NCI-H1417 (cell line): ENCODE results near the gene SND1.
"Not testable (repeated sequence)": the region's sequence is repeated elsewhere in the genome, so short reads cannot be mapped to it uniquely, and the experiment has no call there.

ENCODE experiments used
- DNase-seq, 3 experiments: peaks; one replicate each; lab custom pipeline; 2025; lab: John Stamatoyannopoulos, UW

The SND1 gene

GRCh38 chr7:127889677-127890076 is 237.7 kb downstream of the SND1 start:
- DNase-seq: no peak

- peak in 1 of 3 experiments; percentile 32 for DNase-seq
Observed at GRCh38 chr7:127890726-127891125, 238.7 kb downstream of the SND1 start.

GRCh38 chr7:127891144-127891543 is 239.2 kb downstream of the SND1 start:
- DNase-seq: no peak

- no peak for DNase-seq
Observed at GRCh38 chr7:127891854-127892438, 240.0 kb downstream of the SND1 start.

- DNase-seq: no peak
Observed at GRCh38 chr7:127892488-127893314, 240.7 kb downstream of the SND1 start.

GRCh38 chr7:127893547-127893946 is 241.6 kb downstream of the SND1 start:
- DNase-seq: no peak

- no peak for DNase-seq
Observed at GRCh38 chr7:127894588-127894987, 242.6 kb downstream of the SND1 start.

- no peak for DNase-seq
Observed at GRCh38 chr7:127895360-127895759, 243.4 kb downstream of the SND1 start.

- DNase-seq: no peak
Observed at GRCh38 chr7:127895814-127896280, 243.9 kb downstream of the SND1 start.

GRCh38 chr7:127896659-127897058 is 244.7 kb downstream of the SND1 start:
- no peak for DNase-seq

- DNase-seq: peak in 1 of 3 experiments; percentile 10
Observed at GRCh38 chr7:127897704-127898454, 245.9 kb downstream of the SND1 start.

- no peak for DNase-seq
Observed at GRCh38 chr7:127899411-127899810, 247.4 kb downstream of the SND1 start.

- DNase-seq: no peak
Observed at GRCh38 chr7:127900141-127900540, 248.1 kb downstream of the SND1 start.

- no peak for DNase-seq
Observed at GRCh38 chr7:127900732-127901685, 249.0 kb downstream of the SND1 start.

- DNase-seq: no peak
Observed at GRCh38 chr7:127901895-127902703, 250.1 kb downstream of the SND1 start.

- DNase-seq: not testable (repeated sequence)
Observed at GRCh38 chr7:127902753-127903152, 250.8 kb downstream of the SND1 start.

GRCh38 chr7:127903892-127904669 is 252.1 kb downstream of the SND1 start:
- no peak for DNase-seq

GRCh38 chr7:127904670-127904985 is 252.6 kb downstream of the SND1 start:
- DNase-seq: no peak

- no peak for DNase-seq
Observed at GRCh38 chr7:127905021-127905420, 253.0 kb downstream of the SND1 start.
